Ascending aorta (tissue), 2 donors: ENCODE data around the gene HS2ST1. TPM values are rescaled to one million over a fixed set of nuclear protein-coding genes. Genes with fewer than 3 reads are reported as not detected.

Experiments used
- DNase-seq, 2 donors: peaks; one replicate each; pipeline ENCODE4 v3.0.0-alpha.2; 2019; ENCODE audit warnings: low spot score in 2 of 2
- H3K27ac ChIP-seq, 2 donors: fragments of 200-600 bp; sonication (generic); one replicate each; pipeline ENCODE4 v1.5.1; 2016 to 2017; ENCODE audit warnings: mild to moderate bottlenecking in 1 of 2
- H3K27me3 ChIP-seq: fragments of 200-600 bp; sonication (generic); one replicate; pipeline ENCODE4 v1.5.1; 2017
- H3K36me3 ChIP-seq, 2 donors: fragments of 200-600 bp; sonication (generic); one replicate each; pipeline ENCODE4 v1.5.1; 2016
- H3K4me1 ChIP-seq, 2 donors: fragments of 200-600 bp; sonication (generic); one replicate each; pipeline ENCODE4 v1.5.1; 2016 to 2017; ENCODE audit warnings: mild to moderate bottlenecking in 1 of 2
- H3K4me3 ChIP-seq, 2 donors: fragments of 200-600 bp; sonication (generic); one replicate each; pipeline ENCODE4 v1.5.1; 2016 to 2017; ENCODE audit warnings: mild to moderate bottlenecking in 1 of 2
- H3K9me3 ChIP-seq, 2 donors: fragments of 200-600 bp; sonication (generic); one replicate each; pipeline ENCODE4 v1.5.1; 2016
- intact Hi-C: fragments of 100-400 bp; cut with DNase I; formaldehyde crosslinking; loops from one replicate; pipeline ENCODE4 v1.15.1; 2023
- total RNA-seq: library from RNA; depleted of rRNA; stranded (reverse); fragments of >200 nt; gene quantifications from one replicate; pipeline ENCODE4 v1.1.0, GENCODE V29; 2016
- TF ChIP-seq, protein P1 (sequence below), 3 experiments: fragments of 200-600 bp in 2 of 3; fragments of 450-650 bp in 1 of 3; sonication (generic) in 2 of 3; IDR thresholded peaks; one replicate each; pipeline ENCODE4 v1.5.1; 2016 to 2019; ENCODE audit warnings: antibody characterized with exemption in 3 of 3, mild to moderate bottlenecking in 1 of 3, moderate library complexity in 1 of 3

Gene HS2ST1
- total RNA-seq, 1 donor from 2014 or later: 15.8 TPM

DNA sequence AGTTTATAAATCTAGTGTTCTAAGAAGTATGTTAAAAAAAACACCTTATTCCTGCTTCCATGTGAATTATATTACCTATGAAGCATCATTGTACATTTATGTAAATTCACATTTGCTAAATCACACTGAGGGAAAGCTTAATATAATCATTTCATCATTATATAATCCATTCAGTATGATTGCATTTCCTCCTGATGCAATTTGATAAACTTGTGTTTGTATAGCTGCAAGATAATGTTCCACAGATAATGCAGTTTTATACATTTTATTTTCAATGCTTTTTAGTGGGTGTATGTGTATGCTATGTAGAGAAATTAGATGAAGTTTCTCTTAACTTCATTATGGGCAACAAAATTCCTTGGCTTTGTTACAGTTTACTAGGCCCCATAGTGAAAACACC lies 79.6 kb downstream of the HS2ST1 start:
- TF ChIP-seq, protein P1, sequence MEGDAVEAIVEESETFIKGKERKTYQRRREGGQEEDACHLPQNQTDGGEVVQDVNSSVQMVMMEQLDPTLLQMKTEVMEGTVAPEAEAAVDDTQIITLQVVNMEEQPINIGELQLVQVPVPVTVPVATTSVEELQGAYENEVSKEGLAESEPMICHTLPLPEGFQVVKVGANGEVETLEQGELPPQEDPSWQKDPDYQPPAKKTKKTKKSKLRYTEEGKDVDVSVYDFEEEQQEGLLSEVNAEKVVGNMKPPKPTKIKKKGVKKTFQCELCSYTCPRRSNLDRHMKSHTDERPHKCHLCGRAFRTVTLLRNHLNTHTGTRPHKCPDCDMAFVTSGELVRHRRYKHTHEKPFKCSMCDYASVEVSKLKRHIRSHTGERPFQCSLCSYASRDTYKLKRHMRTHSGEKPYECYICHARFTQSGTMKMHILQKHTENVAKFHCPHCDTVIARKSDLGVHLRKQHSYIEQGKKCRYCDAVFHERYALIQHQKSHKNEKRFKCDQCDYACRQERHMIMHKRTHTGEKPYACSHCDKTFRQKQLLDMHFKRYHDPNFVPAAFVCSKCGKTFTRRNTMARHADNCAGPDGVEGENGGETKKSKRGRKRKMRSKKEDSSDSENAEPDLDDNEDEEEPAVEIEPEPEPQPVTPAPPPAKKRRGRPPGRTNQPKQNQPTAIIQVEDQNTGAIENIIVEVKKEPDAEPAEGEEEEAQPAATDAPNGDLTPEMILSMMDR (IDR thresholded peaks at IDR 0.05): no peak
- intact Hi-C loops: no loop called here
- Histone ChIP-seq H3K36me3 (no peaks in the 10 kb centered on the region), H3K4me3 (no peak overlapping the region), H3K9me3 (no peaks in the 10 kb centered on the region), H3K27me3 (no peaks in the 10 kb centered on the region), H3K27ac (no peak overlapping the region), H3K4me1 (no peaks in the 10 kb centered on the region)
- no peak for DNase-seq

DNA sequence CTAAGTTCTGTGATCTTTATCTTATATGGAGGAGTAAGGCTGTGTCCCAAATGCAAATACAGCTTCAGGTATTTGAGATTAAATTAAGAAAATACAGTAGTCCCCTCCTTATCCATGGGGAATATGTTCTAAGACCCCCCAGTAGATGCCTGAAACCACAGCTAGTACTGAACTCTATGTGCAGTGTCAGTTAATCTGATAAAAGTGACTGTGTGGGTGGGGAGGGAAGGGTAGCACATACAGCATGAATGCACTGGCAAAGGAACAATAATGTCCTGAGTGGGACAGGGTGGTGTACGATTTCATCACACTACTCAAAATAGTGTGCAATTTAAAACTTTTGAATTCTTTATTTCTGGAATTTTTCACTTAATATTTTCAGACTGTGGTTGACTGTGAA lies 83.1 kb downstream of the HS2ST1 start:
- Histone ChIP-seq H3K4me3 (no peak overlapping the region), H3K27me3 (no peaks in the 10 kb centered on the region), H3K9me3 (no peaks in the 10 kb centered on the region), H3K27ac (no peak overlapping the region), H3K4me1 (no peaks in the 10 kb centered on the region), H3K36me3 (no peaks in the 10 kb centered on the region)
- no peak for DNase-seq
- TF ChIP-seq, protein P1 (IDR thresholded peaks at IDR 0.05): no peak
- intact Hi-C loops: no loop called here

- Histone ChIP-seq H3K4me3 (no peak overlapping the region), H3K27me3 (no peaks in the 10 kb centered on the region), H3K36me3 (no peaks in the 10 kb centered on the region), H3K27ac (no peak overlapping the region), H3K4me1 (no peaks in the 10 kb centered on the region), H3K9me3 (no peaks in the 10 kb centered on the region)
- TF ChIP-seq, protein P1 (IDR thresholded peaks at IDR 0.05): no peak
- intact Hi-C loops: no loop called here
- DNase-seq: no peak
These were observed 83.8 kb downstream of the HS2ST1 start for GRCh38 chr1:86998280-86998679.

- Histone ChIP-seq H3K9me3 (no peaks in the 10 kb centered on the region), H3K4me3 (no peak overlapping the region), H3K27ac (no peak overlapping the region), H3K4me1 (no peaks in the 10 kb centered on the region), H3K36me3 (no peaks in the 10 kb centered on the region), H3K27me3 (no peaks in the 10 kb centered on the region)
- intact Hi-C loops: no loop called here
- TF ChIP-seq, protein P1 (IDR thresholded peaks at IDR 0.05): no peak
- no peak for DNase-seq
These were observed 84.3 kb downstream of the HS2ST1 start for GRCh38 chr1:86998727-86999126.

DNA sequence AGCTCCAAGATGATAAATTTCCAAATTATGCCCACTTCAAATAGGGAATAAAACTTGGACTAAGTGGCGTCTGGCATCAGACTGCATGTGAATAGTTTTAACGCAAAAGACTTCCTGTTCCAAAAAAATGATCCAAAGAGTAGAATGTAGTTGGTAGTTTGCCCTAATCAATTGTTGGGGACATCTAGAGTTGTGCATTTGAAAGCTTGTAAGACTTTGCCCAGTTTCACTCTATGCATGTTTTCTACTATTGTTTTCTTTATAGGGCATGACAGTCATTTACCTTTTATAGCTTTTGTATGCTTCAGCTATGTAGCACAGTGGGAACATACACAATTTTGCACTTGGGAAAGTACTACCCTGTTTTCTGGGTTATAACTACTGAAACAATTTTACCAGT lies 86.0 kb downstream of the HS2ST1 start:
- H3K4me1 ChIP-seq: no peaks in the 10 kb centered on the region
- H3K4me3 ChIP-seq: no peak overlapping the region
- DNase-seq: no peak
- H3K27ac ChIP-seq: no peak overlapping the region
- no peaks in the 10 kb centered on the region for H3K27me3 ChIP-seq
- intact Hi-C loops: no loop called here
- H3K9me3 ChIP-seq: no peaks in the 10 kb centered on the region
- TF ChIP-seq, protein P1 (IDR thresholded peaks at IDR 0.05): no peak
- no peaks in the 10 kb centered on the region for H3K36me3 ChIP-seq

- intact Hi-C loops: no loop called here
- TF ChIP-seq, protein P1 (IDR thresholded peaks at IDR 0.05): no peak
- no peaks in the 10 kb centered on the region for H3K4me1 ChIP-seq
- DNase-seq: no peak
- H3K27ac ChIP-seq: no peak overlapping the region
- no peak overlapping the region for H3K4me3 ChIP-seq
- H3K9me3 ChIP-seq: no peaks in the 10 kb centered on the region
- no peaks in the 10 kb centered on the region for H3K36me3 ChIP-seq
- no peaks in the 10 kb centered on the region for H3K27me3 ChIP-seq
These were observed 90.4 kb downstream of the HS2ST1 start for GRCh38 chr1:87004857-87005256.
